Gastrocnemius medialis (tissue), 4 donors: ENCODE results near the gene HAUS6.
"Not testable (repeated sequence)": the region's sequence is repeated elsewhere in the genome, so short reads cannot be mapped to it uniquely, and the experiment has no call there.

ENCODE experiments used
- CTCF ChIP-seq, 5 experiments: fragments of 450-650 bp in 3 of 5; fragments of 200-600 bp in 2 of 5; sonication (generic) in 2 of 5; IDR thresholded peaks in 4 of 5; conservative IDR thresholded peaks in 1 of 5; 1 replicate in 4 of 5; 2 replicates in 1 of 5; pipeline ENCODE4 v1.5.1; 2016 to 2019; ENCODE audit warnings: antibody characterized with exemption in 5 of 5, mild to moderate bottlenecking in 3 of 5, moderate library complexity in 3 of 5
- POLR2A ChIP-seq, 2 donors: fragments of 450-650 bp; IDR thresholded peaks; one replicate each; pipeline ENCODE4 v1.6.1; 2017; ENCODE audit warnings: antibody characterized with exemption in 2 of 2, mild to moderate bottlenecking in 2 of 2, moderate library complexity in 2 of 2

GRCh38 chr9:19152160-19152498 is 49.4 kb upstream of the HAUS6 start:
- not testable (repeated sequence) for TF ChIP-seq CTCF (IDR thresholded peaks at IDR 0.05 in 4 of 5, conservative IDR thresholded peaks at IDR 0.05 in 1 of 5); POLR2A (IDR thresholded peaks at IDR 0.05)
